NCI-H2196 treated with DMSO at 0.1 percent for 48 hours (cell line): ENCODE data around the gene CKB.

Experiments used
- DNase-seq: peaks from one replicate; lab custom pipeline; 2025; ENCODE audit not compliant: unreplicated experiment; lab: John Stamatoyannopoulos, UW

CKB gene

DNA sequence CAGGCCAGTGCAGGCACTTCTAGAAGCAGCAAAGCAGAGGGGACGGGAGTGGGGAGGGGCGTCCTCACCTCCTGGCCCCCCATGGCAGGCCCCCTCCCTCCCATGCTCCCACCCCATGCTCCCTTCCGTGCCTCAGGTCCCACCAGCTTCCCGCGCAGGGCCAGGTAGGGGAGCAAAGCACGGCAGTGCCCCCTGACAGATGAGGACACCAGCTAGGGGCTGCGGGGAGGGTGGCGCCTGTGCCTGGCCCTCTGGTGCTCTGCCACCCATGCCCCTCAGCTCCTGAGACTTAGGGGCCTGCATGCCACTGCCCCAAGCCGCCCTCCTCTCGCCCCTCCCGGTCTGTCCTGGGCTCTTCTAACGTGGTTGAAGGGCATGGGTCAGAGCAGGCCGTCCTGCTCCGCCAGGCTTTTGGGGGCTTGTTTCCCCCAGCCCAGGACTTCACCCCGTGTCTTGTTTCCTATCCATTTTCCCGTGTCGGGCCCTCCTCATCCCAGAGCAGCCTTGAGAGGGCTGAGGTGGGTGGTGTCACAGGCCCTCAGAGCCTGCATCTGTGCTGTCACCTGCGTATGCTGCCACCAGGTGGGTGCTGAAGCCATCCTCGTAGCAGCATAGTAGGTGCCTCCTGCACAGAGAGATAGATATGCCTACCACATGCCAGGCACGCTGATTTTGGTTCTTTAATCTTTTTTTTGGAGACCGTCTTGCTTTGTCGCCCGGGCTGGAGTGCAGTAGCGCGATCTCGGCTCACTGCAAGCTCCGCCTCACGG is 16.6 kb upstream of the CKB start:
- no peak for DNase-seq

DNA sequence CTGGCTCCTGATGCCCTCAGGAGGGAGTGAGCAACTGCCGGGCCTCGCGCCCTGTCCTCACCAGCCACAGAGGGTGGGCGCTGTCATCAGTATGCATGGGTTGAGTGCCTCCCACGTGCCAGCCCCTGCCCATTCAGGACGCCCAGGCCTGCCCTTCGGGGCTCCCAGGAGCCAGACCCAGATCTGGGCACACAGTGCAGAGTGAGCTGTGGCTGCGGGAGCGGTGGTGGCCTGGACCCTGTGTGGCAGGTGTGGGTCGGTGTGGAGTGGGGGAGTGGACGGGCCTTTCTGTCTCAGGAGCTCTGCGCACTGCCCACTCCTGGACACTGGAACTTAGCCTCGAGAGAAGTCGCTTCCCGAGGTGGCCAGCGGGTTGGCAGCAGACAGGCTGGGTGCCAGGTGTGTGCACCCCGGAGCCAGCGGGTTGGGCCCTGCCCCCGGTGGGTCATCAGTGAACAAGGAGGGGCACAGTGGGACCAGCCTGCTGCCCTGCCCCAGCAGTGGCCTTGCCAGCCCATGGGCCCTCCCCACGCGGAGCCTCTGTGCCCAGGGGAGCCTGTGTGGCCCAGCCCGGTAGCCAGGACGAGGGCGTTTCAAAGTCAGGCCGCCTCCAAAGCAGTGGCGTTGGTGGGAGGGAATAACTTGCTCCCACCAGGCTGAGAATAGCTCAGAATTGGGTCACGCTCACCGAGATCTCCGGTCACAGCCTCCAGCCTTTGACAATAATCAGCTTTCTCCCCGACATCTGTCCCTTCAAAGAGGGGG is 15.8 kb upstream of the CKB start:
- DNase-seq, result no peak

DNA sequence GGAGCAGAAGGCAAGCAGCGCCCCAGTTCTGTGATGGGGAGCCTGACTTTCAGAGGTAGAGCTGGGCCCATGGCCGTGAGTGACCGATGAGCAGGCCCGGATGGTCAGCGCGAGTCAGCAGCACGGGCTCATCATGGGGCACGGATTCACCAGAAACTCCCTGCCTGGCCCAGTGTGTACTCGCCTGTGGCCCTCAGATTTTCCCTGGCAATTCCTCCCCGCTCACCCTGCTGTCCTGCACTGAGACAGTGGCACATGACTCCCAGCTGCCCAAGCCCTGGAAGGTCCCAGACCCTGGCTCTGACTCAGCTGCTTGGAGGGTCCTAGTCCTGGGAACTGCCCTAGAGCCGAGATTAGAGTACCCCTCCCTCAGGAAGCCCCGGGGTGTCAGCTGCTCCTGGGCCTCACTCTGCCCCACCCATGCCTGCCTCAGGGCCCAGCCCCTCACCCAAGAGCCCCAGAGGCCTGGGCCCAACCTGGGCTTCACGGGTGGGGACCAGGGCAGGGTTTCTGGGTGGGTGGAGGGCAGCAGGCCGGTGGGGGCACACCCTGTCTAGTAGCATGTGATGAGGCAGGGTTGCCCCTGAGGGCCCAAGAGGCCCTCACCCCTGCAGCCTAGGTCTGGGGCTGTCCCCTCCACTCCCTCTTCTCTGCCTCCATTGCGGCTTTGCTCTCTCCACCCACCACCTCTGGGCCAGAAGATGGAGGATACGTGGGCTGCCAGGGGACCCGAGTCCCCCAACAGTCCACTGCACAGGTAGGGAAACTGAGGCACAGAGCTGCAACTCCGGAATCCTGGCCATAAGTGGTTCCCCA is 14.8 kb upstream of the CKB start:
- no peak for DNase-seq

DNA sequence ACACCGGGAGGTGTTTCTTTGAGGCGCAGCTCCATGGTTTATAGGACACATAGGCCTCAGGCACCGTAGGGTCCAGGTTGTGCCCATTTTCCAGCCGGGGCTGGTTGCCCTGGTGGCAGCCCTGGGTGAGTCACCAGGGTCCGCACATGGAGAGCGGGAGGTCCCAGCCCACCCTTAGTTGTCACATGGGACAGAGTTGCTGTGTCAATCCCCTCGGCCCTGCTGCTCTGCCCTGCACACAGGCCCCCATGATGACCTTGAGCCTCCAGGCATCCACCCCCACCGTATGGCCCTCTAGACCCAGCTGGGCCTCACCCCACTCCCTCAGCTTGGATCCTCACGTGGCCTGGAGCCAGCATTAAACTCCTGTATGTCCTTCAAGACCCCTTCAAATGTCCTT is 14.1 kb upstream of the CKB start:
- DNase-seq, result no peak

DNA sequence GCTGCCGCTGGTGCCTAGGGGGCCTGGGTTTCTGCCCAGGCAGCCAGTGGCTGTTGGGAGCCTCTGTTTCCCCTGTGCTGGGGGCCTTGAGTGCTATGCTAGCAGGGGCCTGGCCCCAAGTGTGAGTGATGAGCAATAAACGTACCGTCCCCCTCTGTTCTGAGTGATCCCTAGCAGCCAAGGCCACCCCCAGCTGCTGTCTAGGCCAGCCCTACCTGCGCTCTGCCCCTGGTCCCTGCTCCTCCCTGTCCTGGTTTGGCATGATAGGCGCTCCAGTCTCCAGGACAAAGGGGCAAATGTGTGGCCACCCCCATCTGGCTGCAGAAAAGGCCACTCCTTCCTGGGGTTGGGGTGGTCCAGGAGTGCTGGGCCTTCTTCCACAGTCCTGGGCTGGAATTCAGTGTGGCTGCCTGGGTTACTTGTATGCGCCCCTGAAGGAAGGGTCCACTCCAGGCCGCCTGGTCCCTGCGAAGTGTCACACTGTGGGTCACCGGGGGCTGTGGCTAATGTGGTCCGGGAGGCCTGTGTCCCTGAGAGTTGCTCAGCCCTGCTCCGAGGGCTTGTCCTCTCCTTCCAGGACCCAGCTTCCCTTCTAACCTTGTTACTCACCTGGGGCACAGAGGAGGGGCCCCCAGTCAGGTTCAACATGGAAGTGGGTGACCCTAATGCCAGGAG is 13.4 kb upstream of the CKB start:
- DNase-seq, result no peak

DNA sequence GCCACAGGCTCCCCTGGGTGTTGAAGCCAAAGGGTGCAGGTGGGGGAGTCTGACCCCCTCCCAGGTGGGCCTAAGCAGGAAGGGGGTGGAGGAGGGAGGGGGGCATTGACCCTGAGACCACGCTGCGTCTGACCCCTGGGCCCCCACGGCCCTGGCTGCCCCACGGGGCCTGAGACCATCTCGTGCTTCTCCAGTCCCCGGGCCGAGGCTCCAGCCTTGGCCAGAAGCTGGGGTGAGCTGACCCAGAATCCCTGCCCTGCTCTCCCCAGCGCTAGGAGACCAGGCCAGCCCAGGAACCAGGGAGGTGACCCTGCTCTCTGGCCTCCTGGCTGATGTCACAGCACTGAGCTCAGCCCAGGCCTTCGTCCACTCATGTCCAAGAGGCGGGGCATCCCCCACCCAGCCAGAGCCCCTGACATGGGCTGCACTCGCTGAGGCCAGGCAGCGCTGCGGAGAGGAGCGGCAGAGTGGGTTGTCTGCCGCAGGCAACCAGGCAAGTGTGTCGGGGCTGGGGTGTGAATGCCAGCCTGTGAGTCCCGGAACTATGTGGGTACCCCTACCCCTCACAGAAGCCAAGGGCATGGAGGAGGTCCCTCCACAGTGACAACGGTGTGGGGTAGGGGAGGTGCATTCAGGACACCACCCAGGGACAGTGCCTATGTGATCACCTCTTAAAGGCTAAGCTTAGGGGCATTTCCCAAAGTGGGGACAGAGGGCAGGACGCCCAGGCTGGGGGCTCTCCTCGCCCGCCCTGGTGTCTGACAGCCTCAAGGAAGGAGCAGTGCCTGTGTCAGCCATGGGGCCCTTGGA is 12.7 kb upstream of the CKB start:
- no peak for DNase-seq

DNA sequence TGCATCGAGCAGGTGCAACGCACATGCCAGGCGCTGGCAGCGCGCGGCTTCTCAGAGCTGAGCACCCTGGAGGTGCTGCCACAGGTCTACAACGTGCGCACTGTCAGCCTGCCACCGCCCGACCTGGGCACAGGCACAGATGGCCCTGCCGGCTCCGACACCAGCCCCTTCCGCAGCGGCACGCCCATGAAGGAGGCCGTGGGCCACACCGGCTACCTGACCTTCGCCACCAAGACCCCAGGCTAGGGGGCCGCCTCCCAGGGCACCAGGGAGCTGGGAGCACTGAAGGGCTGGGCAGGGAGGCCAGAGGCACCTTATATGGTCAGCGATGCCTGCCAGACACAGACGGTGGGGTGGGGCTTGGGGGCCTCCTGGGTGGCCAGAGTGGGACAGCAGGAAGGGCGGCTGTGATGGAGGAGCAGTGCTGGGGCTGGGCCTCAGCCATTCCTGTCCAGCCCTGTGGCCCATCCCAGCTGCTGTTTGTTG is 12.0 kb upstream of the CKB start:
- no peak for DNase-seq

DNA sequence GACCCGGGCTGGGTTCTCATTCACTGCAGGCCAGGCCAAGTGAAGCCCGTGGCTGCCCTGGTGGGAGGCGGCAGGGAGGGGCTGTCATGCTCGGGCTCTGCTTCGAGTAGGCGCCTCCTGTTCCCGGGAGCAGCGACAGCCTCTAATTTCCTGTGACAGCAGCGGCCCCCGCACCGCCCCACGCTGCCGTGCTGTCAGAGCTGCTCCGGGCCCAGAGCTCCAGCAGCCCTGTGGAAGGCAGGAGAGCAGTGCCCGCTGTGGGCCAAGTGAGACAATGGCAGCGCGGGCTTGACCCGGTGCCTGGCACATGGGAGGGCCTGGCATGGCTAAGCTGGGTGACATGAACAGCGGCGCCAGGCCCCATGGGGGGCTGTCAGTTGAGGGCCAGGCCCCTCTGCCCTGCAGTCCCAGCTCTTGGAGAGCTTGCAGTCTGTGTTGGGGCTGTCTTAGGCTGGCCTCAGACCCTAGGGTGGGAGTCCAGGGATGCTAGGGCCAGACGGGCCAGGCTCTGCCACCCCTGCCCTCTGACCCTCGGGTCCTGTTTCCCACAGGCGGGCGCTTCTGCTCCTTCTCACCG is 11.5 kb upstream of the CKB start:
- no peak for DNase-seq

DNA sequence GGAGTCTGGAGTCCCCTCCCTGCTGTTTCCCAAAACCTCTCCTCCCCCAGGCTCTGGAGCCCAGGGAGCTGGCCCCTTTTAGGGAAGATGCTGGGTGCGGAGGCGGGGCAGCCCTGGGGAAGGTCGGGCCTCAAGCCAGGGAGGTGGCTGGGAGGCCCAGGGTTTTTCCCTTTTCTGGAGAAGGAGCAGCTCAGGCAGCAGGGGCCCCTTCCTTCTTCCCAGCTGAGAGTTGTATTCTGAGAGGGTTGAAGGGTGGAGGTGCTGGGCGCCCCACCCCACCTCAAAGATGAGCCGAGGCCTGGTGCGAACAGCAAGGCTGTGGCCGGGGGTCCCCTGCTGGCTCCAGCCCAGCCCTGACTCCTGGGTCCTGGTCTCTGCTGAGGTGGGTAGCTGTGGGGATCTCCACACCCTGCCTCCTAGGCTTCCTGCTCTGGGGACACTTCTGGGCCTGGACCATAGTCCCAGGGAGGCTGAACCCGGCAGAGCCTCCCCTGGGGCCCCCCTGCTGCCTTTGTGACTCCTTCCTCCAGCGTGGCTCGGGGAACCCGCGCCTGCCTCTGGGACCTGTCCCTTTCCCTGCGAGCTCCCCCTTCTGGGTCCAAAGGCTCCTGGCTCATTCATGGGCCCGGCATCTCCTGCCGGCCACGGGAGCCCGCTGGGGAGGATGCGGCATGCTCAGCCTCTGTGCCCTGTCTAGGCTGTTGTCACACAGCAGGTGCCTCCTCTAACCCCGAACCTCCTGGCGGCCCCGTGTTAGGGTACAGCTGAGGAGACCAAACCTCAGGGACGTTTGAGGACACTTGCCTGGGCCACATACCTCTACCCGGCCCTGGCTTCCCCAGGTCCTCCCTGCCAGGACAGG is 10.7 kb upstream of the CKB start:
- DNase-seq, result no peak

DNA sequence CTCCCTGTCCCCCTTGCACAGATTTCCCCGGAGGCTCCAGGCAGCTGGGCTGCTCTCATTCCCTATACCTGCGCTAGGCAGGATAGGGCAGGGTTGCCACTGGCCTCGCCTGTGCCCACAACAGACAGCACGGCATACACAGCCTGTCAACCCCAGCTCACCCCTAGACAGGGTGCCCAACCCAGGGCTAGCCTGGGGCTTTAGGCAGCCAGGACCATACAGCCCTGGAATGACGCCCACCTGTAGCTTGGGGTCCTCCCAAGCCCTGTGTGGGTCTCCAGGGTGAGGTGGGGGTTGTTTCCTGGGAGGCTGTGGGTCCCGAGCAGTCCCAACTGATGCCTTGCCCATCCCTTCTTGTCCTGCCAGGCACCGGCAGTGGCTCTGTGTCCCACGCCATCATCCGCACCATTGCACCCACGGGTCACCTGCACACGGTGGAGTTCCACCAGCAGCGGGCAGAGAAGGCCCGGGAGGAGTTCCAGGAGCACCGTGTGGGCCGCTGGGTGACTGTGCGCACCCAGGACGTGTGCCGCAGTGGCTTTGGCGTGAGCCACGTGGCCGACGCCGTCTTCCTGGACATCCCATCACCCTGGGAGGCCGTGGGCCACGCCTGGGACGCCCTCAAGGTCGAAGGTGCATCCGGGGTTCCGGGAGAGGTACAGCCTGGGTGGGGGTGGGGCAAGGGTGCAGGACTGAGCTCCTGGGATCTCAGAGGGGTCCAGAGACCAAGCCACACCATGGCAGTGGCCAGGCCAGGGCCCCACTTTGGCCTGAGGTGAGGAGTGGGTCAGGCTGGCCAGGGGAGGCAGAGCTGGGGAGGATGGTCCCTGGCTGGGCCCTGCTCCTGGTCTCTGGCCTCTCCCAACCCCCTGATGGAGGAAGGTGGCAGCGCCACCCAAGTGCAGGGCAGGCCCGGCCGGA is 9.8 kb upstream of the CKB start:
- DNase-seq, result no peak

DNA sequence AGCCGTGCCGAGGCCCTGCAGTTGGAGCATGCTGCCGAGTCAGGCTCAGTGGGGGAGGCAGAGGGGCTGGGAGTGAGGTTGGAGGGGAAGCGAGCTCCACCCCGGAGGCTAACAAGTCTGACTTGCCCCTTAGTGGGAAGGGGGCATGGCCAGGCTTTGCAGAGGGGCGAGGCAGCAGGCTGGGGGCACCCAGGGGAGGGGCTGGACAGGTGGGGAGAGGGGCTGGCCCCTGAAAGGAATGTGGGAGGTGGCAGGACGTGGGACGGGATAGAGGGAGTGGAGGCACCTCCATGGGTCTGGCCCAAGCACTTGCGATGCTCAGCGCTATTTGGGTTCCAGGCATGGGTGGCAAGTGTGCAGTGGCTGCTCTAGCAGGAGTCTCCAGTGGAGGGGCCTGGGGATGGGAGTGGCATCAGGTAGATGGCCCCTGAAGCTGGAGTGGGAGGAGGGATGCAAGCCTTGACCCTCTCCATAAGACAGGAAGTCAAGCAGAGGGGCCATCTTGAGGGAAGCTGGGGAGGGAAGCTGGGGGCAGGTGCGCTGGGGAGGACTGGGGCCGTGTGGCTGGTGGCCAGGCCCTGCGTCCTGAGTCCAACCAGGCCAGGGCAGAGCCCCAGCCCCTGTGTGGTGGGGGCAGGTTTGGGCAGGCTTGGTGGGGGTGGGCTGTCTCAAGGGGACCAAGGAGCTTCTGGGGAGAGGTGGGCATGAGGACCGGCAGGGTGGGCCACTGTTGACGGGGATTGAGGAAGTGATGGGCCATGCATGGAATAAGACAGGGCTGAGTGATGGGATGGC is 9.0 kb upstream of the CKB start:
- DNase-seq, result no peak

DNA sequence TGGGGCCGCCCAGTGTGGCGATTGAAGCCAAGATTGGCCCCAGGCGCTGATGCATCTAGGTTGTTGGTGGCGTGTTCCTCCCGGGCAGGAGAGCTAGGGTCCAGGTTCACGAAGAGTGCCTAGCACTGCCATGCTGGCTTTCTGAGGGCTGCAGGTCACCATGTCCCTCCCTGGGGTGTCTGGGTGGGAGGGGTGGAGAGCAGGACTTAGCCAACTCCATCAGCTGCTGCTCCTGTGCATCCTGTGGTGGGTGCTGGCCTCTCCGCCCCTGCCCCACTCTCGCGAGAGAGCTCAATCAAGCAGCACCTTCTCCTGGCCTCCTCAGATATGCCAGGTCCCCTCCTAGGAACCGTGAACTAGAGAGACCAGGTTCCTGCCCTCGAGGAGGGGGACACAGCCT is 8.2 kb upstream of the CKB start:
- no peak for DNase-seq

DNA sequence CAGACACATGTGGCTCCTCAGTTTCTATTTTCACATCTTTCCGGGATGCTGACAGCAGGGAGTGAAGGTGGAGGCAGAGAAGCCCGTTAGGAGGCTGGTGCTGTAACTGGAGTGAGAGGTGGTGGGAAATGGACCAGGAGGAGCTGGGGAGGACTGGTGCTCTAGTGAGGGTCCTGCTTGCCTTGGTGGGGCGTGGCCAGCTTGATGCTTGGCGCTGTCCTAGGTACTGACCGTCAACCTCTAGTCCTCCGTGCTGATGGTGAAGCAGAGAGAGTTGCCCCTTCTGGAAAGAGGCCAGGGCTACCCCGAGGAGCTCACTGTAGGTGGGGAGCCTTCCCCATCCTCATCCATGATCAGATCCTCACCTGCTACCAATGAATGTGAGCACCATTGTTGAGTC is 7.8 kb upstream of the CKB start:
- DNase-seq, result no peak

DNA sequence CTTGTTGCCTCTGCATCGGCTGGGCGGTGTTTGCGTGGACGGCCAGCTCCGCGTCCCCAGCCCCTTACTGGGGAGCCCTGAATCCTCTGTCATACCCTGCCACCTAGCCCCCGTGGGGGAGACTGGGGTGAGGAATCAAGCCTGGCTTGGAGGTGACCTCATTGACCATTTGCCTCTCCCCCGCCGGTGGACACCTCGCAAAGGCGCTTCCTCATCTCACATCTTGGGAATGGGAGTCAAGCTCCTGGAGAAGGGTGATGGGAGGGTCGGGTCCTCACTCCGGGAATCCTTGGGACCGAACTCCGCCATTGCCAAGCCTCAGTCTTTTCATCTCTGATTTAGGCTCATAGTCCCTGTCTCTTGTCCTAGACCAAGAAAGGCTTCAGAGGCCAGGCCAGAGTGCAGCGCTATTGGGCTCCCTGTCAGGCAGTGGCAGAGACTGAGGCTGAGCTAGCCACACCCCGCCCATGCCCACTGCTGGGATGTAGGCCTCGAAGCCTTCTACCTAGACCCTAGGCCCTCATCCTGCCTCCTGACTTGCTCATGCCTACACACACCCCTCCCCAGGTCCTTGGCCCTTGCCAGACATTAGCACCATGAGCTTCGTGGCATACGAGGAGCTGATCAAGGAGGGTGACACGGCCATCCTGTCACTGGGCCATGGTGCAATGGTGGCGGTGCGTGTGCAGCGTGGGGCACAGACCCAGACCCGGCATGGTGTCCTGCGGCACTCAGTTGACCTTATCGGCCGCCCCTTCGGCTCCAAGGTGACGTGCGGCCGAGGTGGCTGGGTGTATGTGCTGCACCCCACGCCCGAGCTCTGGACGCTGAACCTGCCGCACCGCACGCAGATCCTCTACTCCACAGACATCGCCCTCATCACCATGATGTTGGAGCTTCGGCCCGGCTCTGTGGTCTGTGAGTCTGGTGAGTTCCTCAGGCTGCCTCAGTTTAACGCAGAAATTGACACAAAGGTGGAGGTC is 7.0 kb upstream of the CKB start:
- no peak for DNase-seq

DNA sequence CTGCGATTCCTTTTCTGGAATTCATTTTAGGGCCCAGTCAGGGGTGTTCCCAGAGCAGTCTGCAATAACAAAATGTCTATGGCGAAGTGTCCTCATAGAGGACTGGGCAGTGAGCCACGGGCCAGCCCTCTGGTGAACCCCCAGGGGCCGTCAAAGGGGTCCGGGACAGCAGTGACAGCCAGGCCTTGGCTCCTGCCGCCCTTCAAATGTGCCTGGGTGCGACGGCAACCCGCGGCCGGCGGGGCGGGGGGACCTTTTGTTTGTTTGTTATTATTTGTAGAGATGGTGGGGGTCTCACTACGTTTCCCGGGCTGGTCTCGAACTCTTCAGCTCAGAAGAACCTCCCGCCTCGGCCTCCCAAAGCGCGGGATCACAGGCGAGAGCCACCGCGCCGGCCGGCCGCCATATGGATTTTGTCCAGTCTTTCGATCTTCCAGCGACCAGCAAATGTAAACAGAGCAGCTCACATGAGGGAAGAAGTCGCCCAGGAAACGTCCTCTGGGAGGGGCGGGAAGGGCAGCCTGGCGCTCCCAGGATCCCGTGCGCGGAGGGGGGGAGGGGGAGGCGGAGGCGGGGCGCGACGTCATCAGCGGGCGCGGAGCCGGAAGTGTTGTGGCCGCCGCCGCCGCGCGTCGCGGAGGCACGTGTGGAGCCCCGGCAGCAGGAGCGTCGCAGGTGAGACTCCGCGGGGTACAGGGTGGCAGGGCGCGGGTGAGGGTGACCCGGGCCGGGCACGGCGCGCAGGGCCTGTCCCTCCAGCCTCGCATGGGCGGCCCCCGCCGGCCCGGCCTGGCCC is 6.2 kb upstream of the CKB start, which contains the start of gene TRMT61A:
Gene TRMT61A (plus strand): TSS at position 610 of the 796 bp plus-strand sequence. CDS start 783 bp downstream, outside the sequence.
- DNase-seq, result peak; percentile 55
